HepG2 (cell line): ENCODE data around the gene MYOZ3. TPM values are rescaled to one million over a fixed set of nuclear protein-coding genes. Genes with fewer than 3 reads are reported as not detected.

Experiments
- ATAC-seq: fragments of 200-7000 bp; cut with Tn5 transposase; 3 replicates; pipeline ENCODE4 v1.9.1; 2020; ENCODE audit warnings: mild to moderate bottlenecking, moderate library complexity
- BruUV-seq: library from RNA; stranded (reverse); fragments of 400-500 nt; replicated peaks from 2 replicates; lab custom pipeline; 2021; lab: Mats Ljungman, UMichigan
- CTCF ChIA-PET: fragments of 300-600 bp; formaldehyde crosslinking; extraction: SDS; loops from one replicate; lab custom pipeline; 2021; ENCODE audit warnings: low total read pairs, inconsistent platforms, low intra/inter-chr PET ratio; lab: Yijun Ruan, JAX
- POLR2A ChIA-PET: fragments of 350-600 bp; sonication (Branson Sonifier 250); formaldehyde crosslinking; loops from one replicate; lab custom pipeline; 2020; ENCODE audit warnings: antibody characterized with exemption, inconsistent platforms; lab: Yijun Ruan, JAX
- DNase-seq: peaks from one replicate; pipeline ENCODE4 v3.0.0-alpha.2; 2015; ENCODE audit warnings: low spot score
- FAIRE-seq: peaks from 3 replicates; lab custom pipeline; 2011; peaks lifted over from hg19 to GRCh38; lab: Jason Lieb, UNC
- H2AFZ ChIP-seq: one replicate; pipeline ENCODE4 v1.6.1; 2011; ENCODE audit warnings: low read length, inconsistent platforms
- H3K27ac ChIP-seq: fragments of 300-600 bp; 3 replicates; pipeline ENCODE4 v1.8.0; 2011; ENCODE audit warnings: mixed run types, mild to moderate bottlenecking, mixed read lengths, low read length, inconsistent platforms; ENCODE audit not compliant: insufficient read depth; ENCODE audit errors: extremely low read length
- H3K27me3 ChIP-seq, 2 experiments: fragments of 200-600 bp in 1 of 2; 2 replicates in 1 of 2; 3 replicates in 1 of 2; pipeline versions ENCODE4 v1.6.0 to v1.8.0; 2011; ENCODE audit warnings: low read length in 2 of 2, mild to moderate bottlenecking in 2 of 2, moderate library complexity in 2 of 2, inconsistent platforms in 1 of 2; ENCODE audit not compliant: insufficient read depth in 2 of 2, control insufficient read depth in 1 of 2
- H3K36me3 ChIP-seq, 2 experiments: fragments of 200-600 bp in 1 of 2; replicated peaks in 1 of 2; 2 replicates in 1 of 2; 3 replicates in 1 of 2; pipeline versions ENCODE4 v1.5.1 to v1.8.0; 2011; ENCODE audit warnings: low read length in 2 of 2, inconsistent platforms in 1 of 2; ENCODE audit not compliant: insufficient read depth in 2 of 2, control insufficient read depth in 1 of 2
- H3K4me1 ChIP-seq: 2 replicates; pipeline ENCODE4 v1.5.1; 2012; ENCODE audit warnings: low read length, inconsistent platforms; ENCODE audit not compliant: insufficient read depth
- H3K4me2 ChIP-seq: 2 replicates; pipeline ENCODE4 v1.6.0; 2011; ENCODE audit warnings: low read depth, low read length, inconsistent platforms
- H3K4me3 ChIP-seq, 3 experiments: fragments of 200-600 bp in 1 of 3; sonication (generic), shearing (Covaris generic) in 1 of 3; replicated peaks in 1 of 3; 2 replicates each; pipeline ENCODE4 v1.5.1; 2011 to 2016; ENCODE audit warnings: low read length in 3 of 3, inconsistent platforms in 2 of 3, low read depth in 2 of 3, mild to moderate bottlenecking in 2 of 3, control low read depth in 1 of 3, mixed read lengths in 1 of 3; ENCODE audit not compliant: insufficient read depth in 1 of 3
- H3K79me2 ChIP-seq: one replicate; pipeline ENCODE4 v1.6.1; 2011; ENCODE audit warnings: low read length, inconsistent platforms; ENCODE audit not compliant: insufficient read depth
- H3K9ac ChIP-seq: 2 replicates; pipeline ENCODE4 v1.6.0; 2011; ENCODE audit warnings: mild to moderate bottlenecking, low read depth, low read length, inconsistent platforms; ENCODE audit not compliant: insufficient read depth
- H3K9me3 ChIP-seq: 2 replicates; pipeline ENCODE4 v1.5.1; 2012; ENCODE audit warnings: mild to moderate bottlenecking, low read length
- H4K20me1 ChIP-seq: 2 replicates; pipeline ENCODE4 v1.6.0; 2011; ENCODE audit warnings: inconsistent platforms, mild to moderate bottlenecking, low read length, moderate library complexity; ENCODE audit not compliant: insufficient read depth
- CENPT ChIP-seq: sonication (generic); formaldehyde crosslinking; IDR thresholded peaks from 2 replicates; pipeline ENCODE4 v1.8.0; 2022; ENCODE audit warnings: low read depth, mild to moderate bottlenecking, moderate library complexity, missing genetic modification reagents
- HNRNPUL1 ChIP-seq: fragments of 200-400 bp; formaldehyde crosslinking; IDR thresholded peaks from 2 replicates; pipeline ENCODE4 v1.6.1; 2017; ENCODE audit warnings: low read depth, mild to moderate bottlenecking, low read length, moderate library complexity
- RBAK ChIP-seq: sonication (generic); formaldehyde crosslinking; IDR thresholded peaks from 2 replicates; pipeline ENCODE4 v1.5.1; 2020; ENCODE audit warnings: mild to moderate bottlenecking, missing genetic modification reagents
- RNF219 ChIP-seq: sonication (generic); formaldehyde crosslinking; IDR thresholded peaks from 2 replicates; pipeline ENCODE4 v1.5.0; 2020; ENCODE audit warnings: mild to moderate bottlenecking, missing genetic modification reagents
- RORA ChIP-seq: sonication (generic); formaldehyde crosslinking; IDR thresholded peaks from 2 replicates; pipeline ENCODE4 v1.5.0; 2020; ENCODE audit warnings: mild to moderate bottlenecking, missing genetic modification reagents, moderate library complexity
- SETDB1 ChIP-seq: sonication (generic); formaldehyde crosslinking; IDR thresholded peaks from 2 replicates; pipeline ENCODE4 v1.5.1; 2020; ENCODE audit warnings: missing genetic modification reagents, mild to moderate bottlenecking, borderline replicate concordance
- ZNF30 ChIP-seq: sonication (generic); formaldehyde crosslinking; IDR thresholded peaks from 2 replicates; pipeline ENCODE4 v1.5.0; 2020; ENCODE audit warnings: mild to moderate bottlenecking, missing genetic modification reagents
- ZNF552 ChIP-seq: sonication (generic); formaldehyde crosslinking; IDR thresholded peaks from 2 replicates; pipeline ENCODE4 v1.9.0; 2022; ENCODE audit warnings: missing genetic modification reagents, mild to moderate bottlenecking, borderline replicate concordance
- ZNF7 ChIP-seq: IDR thresholded peaks from 2 replicates; pipeline ENCODE4 v1.6.1; 2016; ENCODE audit warnings: missing biosample characterization, missing genetic modification reagents
- ZNF766 ChIP-seq: sonication (generic); formaldehyde crosslinking; IDR thresholded peaks from 2 replicates; pipeline ENCODE4 v1.5.0; 2020; ENCODE audit warnings: missing genetic modification reagents, borderline replicate concordance
- ZNF768 ChIP-seq: sonication (generic); formaldehyde crosslinking; IDR thresholded peaks from 2 replicates; pipeline ENCODE4 v1.4.0; 2020; ENCODE audit warnings: missing genetic modification reagents
- WGBS: methylation state at CpG from one replicate; pipeline ENCODE4 v1.1.6; 2017; ENCODE audit warnings: low lambda C conversion rate; 5-methylcytosine and 5-hydroxymethylcytosine counted together
- in situ Hi-C: cut with HindIII; loops from 2 replicates; pipeline ENCODE4 v1.10.0; 2017; ENCODE audit warnings: low pct_unique_long_range_greater_than_20kb; ENCODE audit not compliant: extremely low pct_ligation_motif_present
- intact Hi-C: fragments of 100-400 bp; cut with micrococcal nuclease; formaldehyde crosslinking; loops from one replicate; pipeline ENCODE4 v1.10.0; 2022; ENCODE audit not compliant: unreplicated experiment
- polyA plus RNA-seq, 8 experiments: library from polyadenylated mRNA; depleted of rRNA in 3 of 8; stranded (reverse) in 7 of 8; unstranded in 1 of 8; fragments of >200 nt; fragmentation: Illumina TruSeq in 4 of 8; extraction: Trizol in 4 of 8; gene quantifications; 2 replicates each; pipeline versions ENCODE4 v1.2.1 to v1.2.3, GENCODE V29; 2011 to 2016; ENCODE audit warnings: low read depth in 4 of 8, missing spikeins in 1 of 8, mixed read lengths in 1 of 8; ENCODE audit not compliant: insufficient read depth in 1 of 8
- total RNA-seq, 5 experiments: library from RNA; depleted of rRNA; stranded (reverse); fragments of >200 nt; fragmentation: Illumina TruSeq; extraction: Trizol; gene quantifications; 2 replicates each; pipeline ENCODE4 v1.2.3, GENCODE V29; 2016; ENCODE audit warnings: low read depth in 1 of 5
- TF ChIP-seq, protein P1 (sequence below): sonication (generic); formaldehyde crosslinking; IDR thresholded peaks from 2 replicates; pipeline ENCODE4 v1.4.0; 2020; ENCODE audit warnings: mild to moderate bottlenecking, missing genetic modification reagents

Gene MYOZ3
- total and polyA plus RNA-seq, 2 of the 13 experiments (the other 11 are each of a cell fraction or from before 2014, with no cell fraction given), result 0.05 TPM; not detected in 1

GRCh38 chr5:150630016-150630415 is 31.0 kb upstream of the MYOZ3 start:
- Histone ChIP-seq H3K9me3 (no peaks in the 10 kb centered on the region), H3K79me2 (no peaks in the 10 kb centered on the region), H4K20me1 (no peaks in the 10 kb centered on the region), H3K4me3 (no peak overlapping the region), H3K27me3 (peaks cover 0 to 22% of the 10 kb centered on the region in 2 experiments), H3K9ac (no peak overlapping the region), H3K4me2 (no peak overlapping the region), H3K27ac (no peak overlapping the region), H3K4me1 (peaks cover 12% of the 10 kb centered on the region), H2AFZ (no peak overlapping the region), H3K36me3 (no peaks in the 10 kb centered on the region)
- no TSS peak for BruUV-seq
- ATAC-seq (no peak), FAIRE-seq (no peak), DNase-seq (no peak)
- TF ChIP-seq ZNF7 (CRISPR knock-in tag), result no peak
- in situ Hi-C loops, result no loop called here
- ChIA-PET POLR2A (no interaction called here), CTCF (no interaction called here)
- 69% methylated on average over 5 of the region's 6 CpGs for WGBS
- intact Hi-C loops, result loop anchor here (10.0 kb wide), 1 partner anchor 165 kb away; no protein-coding TSS in a partner anchor

DNA sequence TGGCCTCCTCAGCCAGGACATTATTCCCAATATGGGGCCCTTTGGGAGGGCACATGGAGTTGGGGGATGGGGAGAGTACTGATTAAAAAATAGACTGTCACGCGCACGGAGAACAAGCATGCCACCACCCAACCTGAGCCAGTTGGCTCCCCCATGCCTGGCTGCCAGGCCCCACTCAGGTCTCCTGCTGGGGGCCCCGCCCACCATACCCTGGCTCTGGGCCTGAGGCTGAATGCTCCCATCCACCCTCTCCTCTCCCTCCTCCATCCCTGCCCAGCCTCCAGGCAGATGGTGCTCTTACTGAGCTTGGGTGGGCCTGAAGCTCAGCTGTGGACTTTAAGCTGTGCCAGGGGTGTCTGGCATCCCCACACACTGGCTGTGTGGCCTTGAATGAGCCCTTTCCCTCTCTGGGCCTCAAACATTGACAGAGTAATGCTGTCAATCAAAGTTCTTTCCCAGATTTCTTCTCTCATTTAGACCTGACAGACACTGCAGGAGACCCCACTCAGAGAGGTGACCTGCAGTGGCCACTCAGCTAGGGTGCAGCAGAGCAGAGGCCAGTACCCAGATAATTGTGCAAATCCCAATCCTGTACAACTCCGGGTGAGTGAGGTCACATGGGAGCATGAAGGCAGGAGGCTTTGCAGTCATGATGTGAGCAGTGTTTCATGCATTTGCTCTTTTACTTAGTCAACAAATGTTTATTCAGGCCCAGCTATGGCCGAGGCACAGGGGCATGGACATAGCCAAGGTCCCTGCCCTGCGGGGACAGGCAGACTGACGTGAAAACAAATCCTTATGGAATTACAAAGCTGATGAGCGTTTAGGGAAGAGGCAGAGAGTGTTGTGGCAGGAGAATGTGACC is 30.4 kb upstream of the MYOZ3 start:
- H3K9ac ChIP-seq, result no peak overlapping the region
- H3K27ac ChIP-seq, result no peak overlapping the region
- TF ChIP-seq ZNF766 (CRISPR knock-in tag), result no peak
- TF ChIP-seq ZNF768 (CRISPR knock-in tag), result peak; percentile 97
- no peak for TF ChIP-seq RORA (CRISPR knock-in tag)
- no peak for TF ChIP-seq SETDB1
- no peak for TF ChIP-seq ZNF552 (CRISPR knock-in tag)
- TF ChIP-seq RNF219 (CRISPR knock-in tag), result no peak
- TF ChIP-seq CENPT (CRISPR knock-in tag), result no peak
- no peak for TF ChIP-seq HNRNPUL1
- TF ChIP-seq RBAK (CRISPR knock-in tag), result no peak
- no peak for TF ChIP-seq ZNF30 (CRISPR knock-in tag)
- TF ChIP-seq, protein P1, sequence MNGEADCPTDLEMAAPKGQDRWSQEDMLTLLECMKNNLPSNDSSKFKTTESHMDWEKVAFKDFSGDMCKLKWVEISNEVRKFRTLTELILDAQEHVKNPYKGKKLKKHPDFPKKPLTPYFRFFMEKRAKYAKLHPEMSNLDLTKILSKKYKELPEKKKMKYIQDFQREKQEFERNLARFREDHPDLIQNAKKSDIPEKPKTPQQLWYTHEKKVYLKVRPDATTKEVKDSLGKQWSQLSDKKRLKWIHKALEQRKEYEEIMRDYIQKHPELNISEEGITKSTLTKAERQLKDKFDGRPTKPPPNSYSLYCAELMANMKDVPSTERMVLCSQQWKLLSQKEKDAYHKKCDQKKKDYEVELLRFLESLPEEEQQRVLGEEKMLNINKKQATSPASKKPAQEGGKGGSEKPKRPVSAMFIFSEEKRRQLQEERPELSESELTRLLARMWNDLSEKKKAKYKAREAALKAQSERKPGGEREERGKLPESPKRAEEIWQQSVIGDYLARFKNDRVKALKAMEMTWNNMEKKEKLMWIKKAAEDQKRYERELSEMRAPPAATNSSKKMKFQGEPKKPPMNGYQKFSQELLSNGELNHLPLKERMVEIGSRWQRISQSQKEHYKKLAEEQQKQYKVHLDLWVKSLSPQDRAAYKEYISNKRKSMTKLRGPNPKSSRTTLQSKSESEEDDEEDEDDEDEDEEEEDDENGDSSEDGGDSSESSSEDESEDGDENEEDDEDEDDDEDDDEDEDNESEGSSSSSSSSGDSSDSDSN (CRISPR knock-in tag), result 0 out of 2 replicates have a peak, but pooled peaks have one; percentile 22
- DNase-seq (no peak), FAIRE-seq (no peak), ATAC-seq (peak; percentile 45)
- H3K36me3 ChIP-seq, result no peaks in the 10 kb centered on the region
- no TSS peak for BruUV-seq
- peaks cover 0 to 16% of the 10 kb centered on the region in 2 experiments; a peak in 4 of 5 replicates for H3K27me3 ChIP-seq
- H3K4me1 ChIP-seq, result peaks cover 10% of the 10 kb centered on the region
- 39% methylated on average over 9 of the region's 9 CpGs for WGBS
- no peaks in the 10 kb centered on the region for H4K20me1 ChIP-seq
- no peaks in the 10 kb centered on the region for H3K79me2 ChIP-seq
- 0 out of 2 replicates have a peak overlapping the region, but pooled peaks have one; percentile 13 for H3K4me2 ChIP-seq
- intact Hi-C loops (loop anchor here (10.0 kb wide), 1 partner anchor 166 kb away; no protein-coding TSS in a partner anchor), in situ Hi-C loops (no loop called here)
- POLR2A ChIA-PET, result interaction anchor here (1.0 kb wide), 1 partner anchor 10 kb away, joined by 3 read pairs; the partner anchor contains the start of gene SYNPO
- CTCF ChIA-PET, result no interaction called here
- no peak overlapping the region for H3K4me3 ChIP-seq
- no peak overlapping the region for H2AFZ ChIP-seq
- no peaks in the 10 kb centered on the region for H3K9me3 ChIP-seq
